ENCODE measurements around the gene ZRANB3.
"Not testable (repeated sequence)": the region's sequence is repeated elsewhere in the genome, so short reads cannot be mapped to it uniquely, and the experiment has no call there.

Gene ZRANB3

DNA sequence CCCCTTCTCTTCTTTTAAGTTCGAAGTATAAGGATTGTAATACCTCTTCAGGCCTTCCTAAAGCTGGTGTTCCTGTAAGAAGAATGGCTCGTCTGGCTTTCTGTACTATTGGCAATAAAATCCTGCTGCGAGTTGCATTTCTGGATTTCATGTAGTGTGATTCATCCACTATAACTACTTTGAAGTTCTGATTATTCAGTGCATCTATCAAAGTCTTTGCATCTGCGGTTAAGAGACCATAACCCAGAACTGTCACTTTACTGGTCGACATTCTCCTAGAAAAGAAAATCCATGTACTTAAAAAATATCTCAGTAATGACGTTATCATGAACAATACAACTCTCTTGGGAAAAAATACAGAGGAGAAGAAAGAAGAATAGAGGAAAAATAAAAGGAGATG lies 181.1 kb downstream of the ZRANB3 start:
- no peaks in the 10 kb centered on the region for H3K4me1 Mint-ChIP-seq
- H3K27me3 Mint-ChIP-seq (ENCODE audit: low read depth) = no peaks in the 10 kb centered on the region
- no peak overlapping the region for H3K27ac Mint-ChIP-seq
- H3K9me3 Mint-ChIP-seq = peaks cover 4% of the 10 kb centered on the region
- no peak for TF ChIP-seq CTCF (IDR thresholded peaks at IDR 0.05; ENCODE audit: unreplicated experiment in 3 of 3)
- H3K36me3 Mint-ChIP-seq (ENCODE audit: low read depth) = peaks cover 26% of the 10 kb centered on the region
- H3K4me3 Mint-ChIP-seq = no peak overlapping the region

DNA sequence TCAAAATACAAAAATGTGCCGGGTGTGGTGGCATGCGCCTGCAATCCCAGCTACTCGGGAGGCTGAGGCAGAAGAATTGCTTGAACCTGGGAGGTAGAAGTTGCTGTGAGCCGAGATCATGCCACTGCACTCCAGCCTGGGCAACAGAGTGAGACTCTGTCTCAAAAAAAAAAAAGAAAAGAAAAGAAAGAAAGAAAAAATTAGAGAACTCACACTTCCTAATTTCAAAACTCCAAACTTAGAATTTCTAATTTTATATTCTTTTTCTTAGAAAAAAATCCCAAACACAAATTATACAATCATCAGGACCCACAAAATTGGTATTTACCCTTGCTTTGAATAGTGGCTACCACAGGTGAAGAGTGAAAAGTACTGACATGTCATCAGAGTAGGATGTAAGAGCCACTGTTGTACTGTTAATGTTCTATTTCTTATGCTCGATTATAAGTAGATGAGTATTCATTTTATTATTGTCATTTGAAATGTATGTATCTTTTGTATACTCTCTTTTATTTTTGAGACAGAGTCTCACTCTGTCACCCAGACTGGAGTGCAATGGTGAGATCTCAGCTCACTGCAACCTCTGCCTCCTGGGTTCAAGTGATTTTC lies 182.8 kb downstream of the ZRANB3 start:
- peaks cover 29% of the 10 kb centered on the region for H3K36me3 Mint-ChIP-seq (ENCODE audit: low read depth)
- H3K4me3 Mint-ChIP-seq; H3K9me3 Mint-ChIP-seq; H3K4me1 Mint-ChIP-seq; H3K27ac Mint-ChIP-seq; H3K27me3 Mint-ChIP-seq (ENCODE audit: low read depth): not testable (repeated sequence)

DNA sequence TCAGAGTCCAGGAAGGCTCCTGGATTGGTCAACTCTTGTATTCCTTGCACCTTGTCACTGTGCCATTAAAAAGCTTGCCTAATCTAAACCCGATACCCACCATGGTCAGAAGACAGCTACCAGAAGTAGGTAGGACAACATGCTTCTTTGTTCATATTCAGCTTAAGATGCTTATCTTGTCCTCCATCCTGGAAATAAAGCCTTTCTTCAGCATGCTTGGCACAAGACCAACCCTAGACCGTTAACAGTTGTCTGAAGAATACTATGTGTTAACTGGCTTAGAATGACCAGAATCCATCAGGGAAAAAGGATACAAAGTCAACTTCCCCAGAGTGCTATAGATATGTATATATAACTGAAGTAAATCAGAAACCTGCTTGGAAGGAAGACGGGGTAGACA lies 193.9 kb downstream of the ZRANB3 start:
- TF ChIP-seq CTCF (IDR thresholded peaks at IDR 0.05; ENCODE audit: unreplicated experiment in 3 of 3) = no peak
- H3K9me3 Mint-ChIP-seq = peaks cover 2% of the 10 kb centered on the region

DNA sequence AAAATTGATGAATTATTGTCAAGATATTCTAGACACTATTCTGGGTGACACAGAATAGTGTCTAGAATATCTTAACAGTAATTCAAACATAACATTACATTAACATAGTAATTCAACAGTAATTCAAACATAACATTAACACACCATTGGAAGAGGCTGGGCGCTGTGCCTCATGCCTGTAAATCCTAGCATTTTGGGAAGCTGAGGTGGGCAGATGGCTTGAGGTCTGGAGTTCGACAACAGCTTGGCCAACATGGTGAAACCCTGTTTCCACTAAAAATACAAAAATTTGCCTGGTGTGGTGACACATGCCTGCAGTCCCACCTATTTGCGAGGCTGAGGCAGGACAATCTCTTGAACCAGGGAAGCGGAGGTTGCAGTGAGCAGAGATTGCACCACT lies 195.8 kb downstream of the ZRANB3 start:
- Mint-ChIP-seq H3K4me1 (no peaks in the 10 kb centered on the region), H3K4me3 (no peak overlapping the region), H3K27me3 (ENCODE audit: low read depth) (no peaks in the 10 kb centered on the region), H3K9me3 (peaks cover 12% of the 10 kb centered on the region), H3K27ac (no peak overlapping the region), H3K36me3 (ENCODE audit: low read depth) (peaks cover 7% of the 10 kb centered on the region)
- TF ChIP-seq CTCF (IDR thresholded peaks at IDR 0.05; ENCODE audit: unreplicated experiment in 3 of 3) = no peak

More for the DNA sequence above, 193.9 kb downstream of the ZRANB3 start:
- Mint-ChIP-seq H3K4me3 (no peak overlapping the region), H3K27ac (no peak overlapping the region), H3K4me1 (no peaks in the 10 kb centered on the region), H3K36me3 (ENCODE audit: low read depth) (peaks cover 16% of the 10 kb centered on the region), H3K27me3 (ENCODE audit: low read depth) (no peaks in the 10 kb centered on the region)

DNA sequence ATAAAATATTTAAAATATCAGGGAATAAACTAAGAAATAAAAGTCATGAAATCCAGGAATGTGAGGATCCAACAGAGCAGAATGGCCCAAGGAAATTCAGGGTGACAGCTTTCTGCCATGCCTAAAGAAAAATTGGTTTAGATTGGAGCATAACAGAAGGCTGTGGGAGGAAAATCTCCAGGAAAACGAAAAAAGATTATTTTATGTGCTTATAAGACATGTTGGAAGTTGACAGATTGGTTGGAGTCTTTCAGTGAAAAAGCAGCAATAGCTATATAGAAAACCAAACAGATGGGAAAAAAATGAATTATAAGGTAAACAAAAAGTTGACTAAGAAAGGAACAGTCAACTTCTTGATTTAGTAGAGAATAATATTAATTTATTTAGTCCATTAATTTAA lies 203.9 kb downstream of the ZRANB3 start:
- Mint-ChIP-seq H3K9me3 (peaks cover 35% of the 10 kb centered on the region), H3K27ac (no peak overlapping the region), H3K4me3 (no peak overlapping the region), H3K36me3 (ENCODE audit: low read depth) (peaks cover 6% of the 10 kb centered on the region), H3K4me1 (no peaks in the 10 kb centered on the region), H3K27me3 (ENCODE audit: low read depth) (no peaks in the 10 kb centered on the region)
- TF ChIP-seq CTCF (IDR thresholded peaks at IDR 0.05; ENCODE audit: unreplicated experiment in 3 of 3) = no peak

- Mint-ChIP-seq H3K4me1 (no peaks in the 10 kb centered on the region), H3K36me3 (ENCODE audit: low read depth) (no peaks in the 10 kb centered on the region), H3K27me3 (ENCODE audit: low read depth) (no peaks in the 10 kb centered on the region), H3K4me3 (no peak overlapping the region), H3K9me3 (peaks cover 5% of the 10 kb centered on the region), H3K27ac (no peak overlapping the region)
- TF ChIP-seq CTCF (IDR thresholded peaks at IDR 0.05; ENCODE audit: unreplicated experiment in 3 of 3) = no peak
Measured at GRCh38 chr2:135320465-135321355, 210.3 kb downstream of the ZRANB3 start.
